MM.1S (cell line): ENCODE measurements around the gene UXS1.

ENCODE experiments used
- DNase-seq: peaks from one replicate; pipeline ENCODE4 v3.0.0-alpha.2; 2015
- H2AFZ ChIP-seq: fragments of 300-600 bp; sonication (generic); 2 replicates; pipeline ENCODE4 v1.6.0; 2016; ENCODE audit warnings: antibody characterized with exemption, low read length
- H3F3A ChIP-seq: fragments of 300-600 bp; sonication (generic); 2 replicates; pipeline ENCODE4 v1.6.1; 2016; ENCODE audit warnings: mild to moderate bottlenecking, antibody characterized with exemption, low read length, moderate library complexity, mixed read lengths; ENCODE audit not compliant: insufficient read depth
- H3K27ac ChIP-seq: fragments of 300-600 bp; sonication (generic); 2 replicates; pipeline ENCODE4 v1.5.1; 2016; ENCODE audit warnings: mild to moderate bottlenecking, low read length
- H3K27me3 ChIP-seq: fragments of 300-600 bp; sonication (generic); replicated peaks from 2 replicates; pipeline ENCODE4 v1.6.0; 2016; ENCODE audit warnings: low read length; ENCODE audit not compliant: insufficient read depth
- H3K36me3 ChIP-seq: fragments of 300-600 bp; sonication (generic); replicated peaks from 2 replicates; pipeline ENCODE4 v1.6.1; 2016; ENCODE audit warnings: mild to moderate bottlenecking, low read length, mixed read lengths; ENCODE audit not compliant: insufficient read depth
- H3K4me1 ChIP-seq: fragments of 300-600 bp; sonication (generic); 2 replicates; pipeline ENCODE4 v1.6.1; 2016; ENCODE audit warnings: low read length, mixed read lengths
- H3K4me2 ChIP-seq: fragments of 300-600 bp; sonication (generic); 2 replicates; pipeline ENCODE4 v1.6.0; 2016; ENCODE audit warnings: low read depth, low read length
- H3K4me3 ChIP-seq: fragments of 300-600 bp; sonication (generic); 2 replicates; pipeline ENCODE4 v1.5.1; 2016; ENCODE audit warnings: low read length, mixed read lengths
- H3K79me2 ChIP-seq: fragments of 300-600 bp; sonication (generic); 2 replicates; pipeline ENCODE4 v1.6.1; 2016; ENCODE audit warnings: mixed run types, low read length, mixed read lengths
- H3K9ac ChIP-seq: fragments of 300-600 bp; sonication (generic); 2 replicates; pipeline ENCODE4 v1.6.1; 2016; ENCODE audit warnings: low read length, mixed read lengths
- H3K9me2 ChIP-seq: fragments of 300-600 bp; sonication (generic); replicated peaks from 2 replicates; pipeline ENCODE4 v1.6.1; 2016; ENCODE audit warnings: mild to moderate bottlenecking, low read length, mixed read lengths; ENCODE audit not compliant: insufficient read depth
- H3K9me3 ChIP-seq: fragments of 300-600 bp; sonication (generic); replicated peaks from 2 replicates; pipeline ENCODE4 v1.6.1; 2016; ENCODE audit warnings: mild to moderate bottlenecking, low read length, mixed read lengths; ENCODE audit not compliant: insufficient read depth
- H4K20me1 ChIP-seq: fragments of 300-600 bp; sonication (generic); 2 replicates; pipeline ENCODE4 v1.6.1; 2016; ENCODE audit warnings: mild to moderate bottlenecking, low read length, moderate library complexity, mixed read lengths; ENCODE audit not compliant: insufficient read depth
- CTCF ChIP-seq: fragments of 300-600 bp; sonication (generic); IDR thresholded peaks from 2 replicates; pipeline ENCODE4 v1.5.1; 2016; ENCODE audit warnings: antibody characterized with exemption, low read length, mixed read lengths
- EZH2 ChIP-seq: fragments of 300-600 bp; sonication (generic); optimal IDR thresholded peaks from 2 replicates; pipeline ENCODE3; 2017; ENCODE audit warnings: low read depth, mild to moderate bottlenecking, antibody characterized with exemption, low read length, mixed read lengths
- EZH2phosphoT487 ChIP-seq: fragments of 300-600 bp; sonication (generic); IDR thresholded peaks from 2 replicates; pipeline ENCODE4 v1.6.1; 2018; ENCODE audit warnings: antibody characterized with exemption, low read length

UXS1 gene

GRCh38 chr2:106053581-106053980, 140.5 kb downstream of the UXS1 start:
- no peaks in the 10 kb centered on the region for H3K79me2 ChIP-seq
- H4K20me1 ChIP-seq: no peaks in the 10 kb centered on the region
- H3K36me3 ChIP-seq: no peaks in the 10 kb centered on the region
- H3K9ac ChIP-seq: no peak overlapping the region
- peaks cover 16% of the 10 kb centered on the region; the same call in 1 of the 2 replicates for H3K4me1 ChIP-seq
- H2AFZ ChIP-seq: no peak overlapping the region
- H3K4me3 ChIP-seq: no peak overlapping the region
- H3K27me3 ChIP-seq: no peaks in the 10 kb centered on the region
- H3F3A ChIP-seq: no peaks in the 10 kb centered on the region
- H3K9me3 ChIP-seq: no peaks in the 10 kb centered on the region
- no peaks in the 10 kb centered on the region for H3K9me2 ChIP-seq
- no peak overlapping the region for H3K27ac ChIP-seq
- H3K4me2 ChIP-seq: no peak overlapping the region
- TF ChIP-seq EZH2phosphoT487 (no peak), CTCF (no peak)
- DNase-seq: no peak

GRCh38 chr2:106053116-106053515, 141.0 kb downstream of the UXS1 start:
- no peak overlapping the region for H2AFZ ChIP-seq
- H4K20me1 ChIP-seq: no peaks in the 10 kb centered on the region
- no peaks in the 10 kb centered on the region for H3K36me3 ChIP-seq
- no peak overlapping the region for H3K9ac ChIP-seq
- no peak overlapping the region for H3K4me2 ChIP-seq
- H3K4me3 ChIP-seq: no peak overlapping the region
- no peaks in the 10 kb centered on the region for H3K9me2 ChIP-seq
- DNase-seq: peak; percentile 66
- no peak overlapping the region for H3K27ac ChIP-seq
- no peaks in the 10 kb centered on the region for H3F3A ChIP-seq
- H3K79me2 ChIP-seq: no peaks in the 10 kb centered on the region
- H3K4me1 ChIP-seq: peaks cover 16% of the 10 kb centered on the region; the same call in 1 of the 2 replicates
- no peaks in the 10 kb centered on the region for H3K9me3 ChIP-seq
- no peaks in the 10 kb centered on the region for H3K27me3 ChIP-seq
- TF ChIP-seq CTCF: no peak
- no peak for TF ChIP-seq EZH2
- no peak for TF ChIP-seq EZH2phosphoT487

- Histone ChIP-seq H3K27me3 (no peaks in the 10 kb centered on the region), H3K4me1 (no peaks in the 10 kb centered on the region), H3K9ac (no peak overlapping the region), H3K36me3 (no peaks in the 10 kb centered on the region), H3K4me2 (no peak overlapping the region), H2AFZ (no peak overlapping the region), H3K79me2 (no peaks in the 10 kb centered on the region), H3K9me3 (no peaks in the 10 kb centered on the region), H4K20me1 (no peaks in the 10 kb centered on the region), H3F3A (no peaks in the 10 kb centered on the region), H3K9me2 (no peaks in the 10 kb centered on the region), H3K4me3 (no peak overlapping the region), H3K27ac (no peak overlapping the region)
- no peak for DNase-seq
- no peak for TF ChIP-seq CTCF
- TF ChIP-seq EZH2phosphoT487: no peak
- no peak for TF ChIP-seq EZH2
These were observed 149.2 kb downstream of the UXS1 start for GRCh38 chr2:106044859-106045258.
